GM23338 (cell line): Measurements from ENCODE around the gene MUC6.

ENCODE experiments used
- CREB1 ChIP-seq: fragments of 250-450 bp; sonication (Bioruptor Pico); IDR thresholded peaks from 2 replicates; pipeline ENCODE4 v1.5.0; 2020; ENCODE audit warnings: low read depth, mild to moderate bottlenecking, moderate library complexity
- CTCF ChIP-seq, 2 experiments: fragments of 200-600 bp in 1 of 2; sonication (generic) in 1 of 2; conservative IDR thresholded peaks; 2 replicates each; pipeline versions ENCODE4 v1.5.1 to v1.6.1; 2016 to 2017; ENCODE audit warnings: antibody characterized with exemption in 2 of 2, low read depth in 2 of 2, mild to moderate bottlenecking in 2 of 2, moderate library complexity in 1 of 2
- EZH2 ChIP-seq: fragments of 200-600 bp; sonication (generic); IDR thresholded peaks from one replicate; pipeline ENCODE4 v1.8.0; 2017; ENCODE audit warnings: antibody characterized with exemption, mild to moderate bottlenecking, low read depth; ENCODE audit not compliant: unreplicated experiment
- EZH2phosphoT487 ChIP-seq: fragments of 200-600 bp; sonication (generic); IDR thresholded peaks from one replicate; pipeline ENCODE4 v1.8.1; 2018; ENCODE audit warnings: antibody characterized with exemption; ENCODE audit not compliant: unreplicated experiment
- POLR2AphosphoS5 ChIP-seq: IDR thresholded peaks from 2 replicates; pipeline ENCODE4 v1.6.1; 2016; ENCODE audit warnings: antibody characterized with exemption, low read depth
- REST ChIP-seq: IDR thresholded peaks from one replicate; pipeline ENCODE4 v1.6.1; 2018; ENCODE audit warnings: antibody characterized with exemption; ENCODE audit not compliant: unreplicated experiment
- STAT1 ChIP-seq: IDR thresholded peaks from one replicate; pipeline ENCODE4 v1.6.1; 2016; ENCODE audit warnings: antibody characterized with exemption; ENCODE audit not compliant: unreplicated experiment
- ZNF331 ChIP-seq: fragments of 250-450 bp; sonication (Bioruptor Pico); IDR thresholded peaks from 2 replicates; pipeline ENCODE4 v1.5.0; 2020; ENCODE audit warnings: low read depth, mild to moderate bottlenecking, moderate library complexity
- ZNF462 ChIP-seq: fragments of 250-450 bp; sonication (Bioruptor Pico); IDR thresholded peaks from 2 replicates; pipeline ENCODE4 v1.5.0; 2020; ENCODE audit warnings: mild to moderate bottlenecking, moderate library complexity

- TF ChIP-seq CREB1 (CRISPR knock-in tag) = no peak
- TF ChIP-seq CTCF (conservative IDR thresholded peaks at IDR 0.05; ENCODE audit: low read depth in 2 of 2) = no peak
- TF ChIP-seq POLR2AphosphoS5 = no peak
- TF ChIP-seq ZNF331 (CRISPR knock-in tag) = no peak
- TF ChIP-seq EZH2phosphoT487 = no peak
- TF ChIP-seq REST = no peak
- TF ChIP-seq ZNF462 (CRISPR knock-in tag) = no peak
- no peak for TF ChIP-seq STAT1
- TF ChIP-seq EZH2 = no peak
Measured at GRCh38 chr11:1049071-1049405, 12.5 kb upstream of the MUC6 start.
